SH-SY5Y (cell line): Measurements from ENCODE around the gene FMO1.

Source experiments
- GATA2 ChIP-seq: IDR thresholded peaks from 2 replicates; pipeline ENCODE4 v1.6.1; 2011; ENCODE audit warnings: mild to moderate bottlenecking, low read depth, low read length
- GATA3 ChIP-seq: IDR thresholded peaks from 2 replicates; pipeline ENCODE4 v1.6.1; 2011; ENCODE audit warnings: low read depth, mild to moderate bottlenecking, low read length, moderate library complexity

- TF ChIP-seq GATA2 (no peak), GATA3 (no peak)
These were observed 44.0 kb upstream of the FMO1 start for GRCh38 chr1:171204296-171204695.
